HG02571 (cell line): ENCODE data around the gene IDUA.
"Not testable (repeated sequence)": the region's sequence is repeated elsewhere in the genome, so short reads cannot be mapped to it uniquely, and the experiment has no call there.

Experiments used
- ATAC-seq: cut with Tn5 transposase; IDR thresholded peaks from one replicate; pipeline ENCODE4 v1.9.1; 2021; ENCODE audit warnings: mild to moderate bottlenecking, moderate library complexity; ENCODE audit not compliant: unreplicated experiment

IDUA gene

DNA sequence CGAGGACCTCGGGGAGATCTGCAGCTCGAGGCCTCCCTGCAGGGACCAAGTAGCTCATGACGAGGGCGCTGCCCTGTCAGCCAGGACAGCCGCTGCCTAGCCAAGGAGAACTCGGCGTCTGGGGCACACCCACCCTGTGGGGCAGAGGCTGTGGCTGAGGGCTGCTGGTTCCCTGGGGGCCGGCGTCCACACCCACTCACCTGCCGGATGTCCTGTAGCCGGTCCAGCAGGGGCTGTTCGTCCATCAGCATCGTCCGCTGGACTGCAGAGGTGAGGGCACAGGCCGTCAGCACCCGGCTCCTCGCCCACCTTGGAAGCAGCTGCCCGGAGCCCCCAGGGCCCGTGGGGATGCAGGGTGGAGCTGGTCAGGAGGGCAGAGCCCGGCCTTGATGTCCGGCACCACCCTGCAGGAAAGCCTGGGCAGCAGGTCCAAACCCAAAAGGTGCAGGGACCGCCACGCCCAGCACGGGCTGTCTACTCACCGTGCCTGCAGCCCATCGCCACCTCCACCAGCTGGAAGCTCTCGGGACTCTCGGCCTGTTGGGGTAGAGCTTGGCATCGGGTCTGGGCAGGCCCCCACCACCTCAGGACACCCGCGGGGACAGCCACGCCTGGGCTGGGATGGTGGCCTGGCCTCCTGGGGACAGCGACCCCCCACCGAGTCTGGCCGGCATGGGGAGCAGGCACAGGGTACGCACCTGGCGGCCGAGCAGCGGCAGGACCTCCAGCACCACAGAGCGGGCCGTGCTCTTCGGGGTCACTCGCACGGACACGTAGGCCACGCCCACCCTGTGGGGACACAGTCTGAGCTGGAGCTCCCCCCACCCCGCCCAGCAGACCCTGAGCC is 20.4 kb upstream of the IDUA start:
- ATAC-seq = no peak

DNA sequence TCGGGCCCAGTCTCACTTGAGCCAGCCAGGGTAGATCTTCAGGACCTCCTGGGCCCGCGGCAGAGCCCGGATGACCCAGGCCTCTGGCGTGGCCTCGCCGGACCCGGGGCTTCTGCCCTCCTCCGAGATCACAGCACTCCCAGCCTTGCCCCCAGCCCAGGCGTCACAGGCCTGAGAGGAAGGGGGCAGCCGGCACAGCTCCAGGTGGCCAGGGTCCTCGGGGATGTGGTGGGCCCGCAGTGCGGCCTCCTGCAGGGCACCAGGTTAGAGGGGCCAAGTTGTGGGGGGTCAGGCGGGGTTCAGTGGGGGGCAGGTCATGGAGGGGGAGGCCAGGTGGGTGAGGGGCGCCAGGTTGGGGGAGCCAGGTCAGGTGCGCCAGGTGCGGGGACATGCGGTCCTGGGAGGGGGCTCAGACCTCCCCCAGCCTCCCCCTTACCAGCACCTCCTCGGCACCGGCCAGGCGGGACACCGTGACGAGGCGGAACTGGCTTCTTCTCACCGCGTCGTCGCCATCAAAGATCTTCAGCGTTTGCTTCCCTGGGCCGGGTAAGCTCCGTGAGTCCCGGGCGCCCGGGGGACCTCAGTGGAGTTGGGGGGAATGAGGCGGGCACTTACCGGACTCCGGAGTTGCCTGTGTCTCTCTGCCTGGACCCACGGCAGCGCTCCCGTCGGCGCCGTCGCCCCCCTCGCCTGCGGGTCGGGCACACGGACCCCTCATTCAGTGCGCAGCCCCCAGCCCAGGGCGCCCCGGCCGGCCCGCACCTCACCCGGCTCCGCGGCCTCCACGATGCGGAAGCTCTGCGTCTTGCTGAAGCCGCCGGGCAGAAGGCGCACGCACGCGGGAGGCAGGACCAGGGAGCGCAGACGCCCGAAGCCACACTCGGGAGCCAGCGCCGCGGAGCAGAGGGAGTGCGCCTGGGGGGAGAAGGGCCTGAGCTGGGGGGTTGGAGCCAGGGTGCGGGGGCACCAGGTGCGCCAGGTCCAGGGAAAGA is 19.4 kb upstream of the IDUA start:
- no peak for ATAC-seq

DNA sequence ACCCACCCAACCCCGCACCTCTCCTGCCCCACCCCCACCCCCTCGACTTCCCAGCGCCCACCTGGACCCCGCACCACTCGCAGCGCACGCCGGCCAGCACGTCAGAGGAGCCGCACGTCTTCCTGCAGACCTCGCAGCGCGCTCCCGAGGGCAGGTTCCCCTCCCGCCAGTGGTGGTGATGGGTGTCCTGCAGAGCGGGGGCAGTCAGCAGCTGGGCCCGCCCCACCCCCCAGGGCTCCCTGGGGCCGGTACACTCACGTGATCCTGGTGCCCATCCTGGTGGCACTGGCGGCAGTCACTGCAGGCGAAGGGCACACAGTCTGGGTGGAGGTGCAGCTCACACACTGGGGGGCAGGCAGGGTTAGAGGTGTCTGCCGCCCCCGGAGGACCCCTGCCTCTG is 18.6 kb upstream of the IDUA start:
- ATAC-seq = no peak

DNA sequence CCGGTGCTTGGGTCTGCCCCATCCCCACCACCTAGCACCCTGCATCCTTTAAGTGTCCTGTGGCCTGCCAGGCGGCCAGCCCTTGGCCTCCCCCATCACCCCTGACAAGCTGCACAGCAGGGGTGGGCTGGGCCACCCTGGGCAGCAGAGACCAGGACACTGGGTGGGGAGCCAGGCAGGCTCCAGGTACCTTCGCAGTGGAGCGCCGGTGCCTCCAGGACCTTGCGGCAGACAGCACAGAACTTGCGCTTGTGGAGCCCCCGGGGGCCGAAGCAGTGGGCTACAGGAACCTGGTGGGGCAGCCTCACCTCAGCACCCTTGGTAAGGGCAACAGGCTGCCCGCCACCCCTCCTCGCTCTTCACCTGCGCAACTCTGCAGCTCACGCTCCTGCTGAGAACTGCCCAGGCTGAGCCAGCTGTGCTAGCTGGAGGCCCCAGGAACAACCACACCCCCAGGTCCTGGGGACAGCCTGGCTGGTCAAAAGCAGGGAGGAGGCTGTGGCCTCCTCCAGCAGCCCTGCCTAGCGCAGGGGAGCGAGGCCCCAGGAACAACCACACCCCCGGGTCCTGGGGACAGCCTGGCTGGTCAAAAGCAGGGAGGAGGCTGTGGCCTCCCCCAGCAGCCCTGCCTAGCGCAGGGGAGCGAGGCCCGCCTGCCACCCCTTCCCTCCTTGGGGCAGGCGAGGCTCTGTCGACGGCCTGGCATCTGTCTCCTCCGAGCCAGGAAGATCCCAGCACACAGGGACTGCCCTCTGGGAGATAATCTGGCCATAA is 18.0 kb upstream of the IDUA start:
- ATAC-seq = no peak

DNA sequence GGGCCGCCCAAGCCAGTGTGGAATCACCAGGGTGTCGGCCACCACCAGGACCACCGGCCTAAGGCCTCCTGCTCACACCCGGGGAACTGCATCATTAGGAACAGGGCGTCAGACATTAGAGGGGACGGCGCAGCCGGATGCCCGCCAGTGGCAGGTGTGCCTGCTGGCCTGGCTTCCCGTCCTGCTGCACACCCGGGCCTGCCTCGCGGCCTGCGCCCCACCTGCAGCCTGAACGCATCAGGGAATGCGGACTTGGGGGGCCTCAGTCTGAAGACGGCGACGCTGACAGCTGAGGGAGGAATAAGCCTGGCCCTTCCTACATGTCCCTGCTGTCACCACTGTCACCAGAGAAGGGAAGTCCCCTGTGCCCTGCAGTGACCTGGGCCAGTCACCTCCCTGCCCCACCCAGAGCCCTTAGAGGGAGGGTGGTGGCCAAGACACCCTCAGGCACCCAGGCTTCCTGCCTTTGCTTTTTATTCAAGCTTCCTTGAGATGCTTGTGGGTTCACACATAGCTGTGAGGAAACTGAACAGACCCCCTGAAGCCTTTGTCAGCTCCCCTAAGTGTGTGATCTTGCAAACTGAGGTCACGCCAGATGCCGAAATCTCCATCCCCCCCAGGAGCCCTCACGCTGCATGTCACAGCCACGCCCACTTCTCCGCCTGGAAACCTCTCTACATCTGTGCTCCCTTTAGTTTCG is 16.6 kb upstream of the IDUA start:
- no peak for ATAC-seq

DNA sequence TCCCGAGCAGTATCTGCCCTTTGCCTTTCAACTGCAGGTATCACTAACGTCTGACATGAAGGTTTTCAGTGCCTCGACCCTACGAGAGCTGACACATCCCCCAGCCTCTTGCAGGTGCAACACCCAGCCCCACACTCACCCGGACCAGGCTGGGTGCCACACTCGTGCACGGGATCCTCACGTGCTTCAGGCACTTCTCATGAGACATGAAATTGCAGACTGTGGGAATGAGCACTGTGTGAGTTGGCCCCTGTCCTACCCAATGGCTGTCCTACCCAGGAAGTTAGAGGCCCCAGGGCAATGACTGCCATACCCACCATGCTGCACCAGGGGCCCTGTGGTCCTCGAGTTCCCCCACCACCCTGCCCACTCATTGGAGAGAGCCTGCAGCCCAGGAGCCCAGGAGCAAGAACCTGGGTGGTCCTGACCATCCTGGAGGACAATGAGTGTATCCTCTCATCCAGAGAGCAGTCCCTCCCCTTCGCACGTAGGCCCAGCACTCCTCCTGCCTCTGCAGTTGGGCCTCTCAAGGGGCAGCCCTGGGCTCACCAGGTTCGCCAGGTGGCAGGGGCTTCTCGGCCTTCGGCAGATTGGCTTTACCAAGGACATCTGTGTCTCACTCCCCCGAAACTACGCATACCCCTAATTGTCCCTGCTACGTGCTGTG is 15.9 kb upstream of the IDUA start:
- ATAC-seq = no peak

DNA sequence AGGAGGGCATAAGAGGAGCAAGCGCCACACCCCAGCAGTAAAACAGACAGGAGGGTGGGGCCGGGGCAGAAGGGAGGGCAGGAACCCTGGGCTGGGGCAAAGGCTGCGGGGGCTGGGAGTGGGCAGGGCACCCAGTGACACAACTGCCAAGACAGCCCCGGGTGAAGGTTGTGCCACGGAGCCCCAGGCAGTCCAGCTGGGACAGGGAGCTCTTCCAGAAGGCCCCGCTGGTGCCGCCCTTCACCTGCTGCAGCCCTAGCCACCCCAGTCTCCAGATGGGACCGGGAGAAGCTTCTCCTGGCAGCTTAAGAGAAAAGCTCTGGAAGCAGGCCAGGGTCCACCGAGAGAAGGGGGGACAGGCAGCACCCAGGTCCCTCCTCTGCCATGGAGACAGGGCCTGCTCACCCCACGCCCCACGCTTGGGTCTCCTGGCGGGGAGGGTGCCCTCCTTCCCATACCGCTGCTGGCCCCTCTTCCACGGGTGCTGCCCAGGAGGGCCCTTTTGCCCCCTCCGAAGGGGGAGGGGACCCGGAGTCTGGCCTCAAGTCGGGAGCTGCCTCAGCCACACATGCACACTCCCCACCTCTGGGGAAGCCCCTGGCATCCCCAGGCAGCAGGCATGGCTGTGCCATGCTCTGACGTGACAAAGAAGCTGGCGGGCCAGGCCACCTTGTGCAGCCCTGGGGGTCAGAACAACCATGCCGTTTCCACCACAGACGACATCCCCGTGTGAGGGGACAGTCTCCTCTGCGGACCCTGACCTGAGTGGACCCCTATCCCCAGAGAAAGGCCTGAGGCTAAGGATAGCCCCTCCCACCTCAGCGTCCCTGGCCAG is 15.0 kb upstream of the IDUA start:
- no peak for ATAC-seq

DNA sequence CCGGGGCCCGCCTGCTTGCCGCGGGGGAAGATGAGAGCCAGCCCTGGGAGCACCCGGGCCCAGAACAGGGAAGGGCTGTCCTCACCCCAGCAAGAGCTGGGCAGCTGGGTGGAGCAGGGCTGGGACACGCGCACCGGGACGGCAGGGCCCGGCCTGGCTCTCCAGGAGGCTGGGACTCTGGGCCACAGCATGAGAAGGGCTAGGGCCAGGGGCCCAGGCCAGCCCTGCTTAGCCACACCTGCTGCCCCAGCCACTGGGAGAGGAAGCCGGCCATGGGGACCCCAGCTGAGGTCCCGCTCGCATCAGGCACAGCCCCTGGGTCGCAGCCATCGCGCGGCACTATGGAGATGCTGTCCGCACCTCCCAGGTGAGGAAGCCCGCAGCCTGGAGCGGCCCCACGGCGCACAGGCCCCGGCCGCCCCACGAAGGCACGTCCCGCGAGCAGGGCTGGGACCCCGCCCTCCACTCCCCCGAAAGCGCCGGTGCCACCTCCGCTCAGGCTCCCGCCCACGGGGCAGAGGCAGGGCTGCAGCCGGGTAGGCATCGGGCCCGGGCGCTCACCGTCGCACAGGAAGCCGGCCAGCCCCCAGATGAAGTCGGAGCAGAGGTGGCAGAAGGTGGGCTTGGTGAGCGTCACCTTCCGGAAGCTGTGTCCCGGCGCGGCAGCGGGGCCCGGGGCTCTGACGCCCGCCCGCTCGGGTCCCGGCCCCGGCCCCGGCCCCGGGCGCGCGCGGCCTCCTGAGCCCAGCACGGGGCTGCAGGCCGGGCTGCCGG is 14.0 kb upstream of the IDUA start:
- ATAC-seq = peak; percentile 40

DNA sequence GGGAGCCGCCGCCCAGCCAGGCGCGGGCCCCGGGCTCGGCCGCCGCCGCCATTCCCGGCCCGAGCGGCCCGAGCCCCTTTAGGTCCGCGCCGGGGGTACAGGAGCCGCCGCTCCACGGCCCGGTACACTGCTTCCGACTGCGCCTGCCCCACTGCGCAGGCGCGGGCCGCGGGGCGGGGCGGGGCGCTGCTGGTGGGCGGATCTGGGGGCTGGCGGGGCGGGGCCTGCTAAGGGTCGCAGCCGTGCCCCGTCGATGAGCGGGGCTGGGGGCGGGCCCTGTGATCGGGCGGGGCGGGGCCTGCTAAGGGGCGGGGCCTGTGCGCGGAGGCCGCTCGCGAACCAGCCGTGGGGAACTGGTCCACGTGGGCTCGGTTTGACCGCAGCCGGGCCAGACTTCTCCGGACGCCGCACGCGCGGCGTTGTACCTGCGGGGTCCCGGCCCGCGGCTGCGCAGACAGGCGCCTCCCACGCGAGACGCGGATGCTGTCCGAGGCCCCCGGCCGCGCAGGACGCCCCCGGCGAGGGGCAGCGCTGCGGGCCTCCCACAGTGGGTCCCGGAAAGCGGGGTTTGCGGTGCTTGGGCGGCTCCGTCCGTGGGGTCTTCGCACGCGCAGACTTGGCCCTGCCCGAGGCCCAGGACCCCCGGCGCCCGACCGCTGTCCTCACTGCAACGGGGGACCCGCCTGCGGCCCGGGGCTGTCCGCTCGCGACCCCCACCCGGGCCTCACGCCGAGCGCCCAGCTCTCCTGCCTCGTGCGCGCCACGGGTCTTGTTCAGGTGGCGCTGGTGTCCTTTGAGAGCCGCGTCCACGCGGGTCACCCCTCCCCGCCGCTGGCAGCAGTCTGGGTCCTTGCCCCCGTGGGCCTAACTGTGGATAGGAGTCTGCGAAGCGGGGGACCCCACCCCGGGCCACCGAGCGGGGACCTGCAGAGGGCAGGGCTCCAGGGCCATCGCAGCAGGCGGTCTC is 13.1 kb upstream of the IDUA start, which contains the start of gene DGKQ:
Gene DGKQ (minus strand): TSS at position 139 of the 967 bp plus-strand sequence. CDS start 87 bp downstream, at position 52.
- peak; percentile 50 for ATAC-seq

DNA sequence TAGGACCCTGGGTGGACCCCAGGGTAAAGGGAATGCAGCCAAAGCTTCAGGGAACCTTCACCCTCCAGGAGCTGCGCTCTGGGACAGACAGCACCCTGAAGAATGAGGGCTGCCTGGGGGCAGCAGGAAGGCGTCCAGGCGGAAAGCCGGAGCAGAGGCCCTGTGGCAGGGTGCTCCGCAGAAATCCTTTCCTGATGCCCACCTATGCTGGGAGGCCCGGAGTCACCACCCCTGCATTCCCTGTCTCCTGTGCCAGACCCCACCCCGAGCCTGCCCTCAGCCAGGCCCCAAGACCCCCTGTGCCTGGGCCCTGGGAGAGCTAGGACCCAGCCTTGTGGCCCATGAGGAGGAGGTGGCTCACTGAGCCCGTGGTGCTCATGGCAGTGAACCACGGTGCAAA is 12.2 kb upstream of the IDUA start:
- no peak for ATAC-seq

DNA sequence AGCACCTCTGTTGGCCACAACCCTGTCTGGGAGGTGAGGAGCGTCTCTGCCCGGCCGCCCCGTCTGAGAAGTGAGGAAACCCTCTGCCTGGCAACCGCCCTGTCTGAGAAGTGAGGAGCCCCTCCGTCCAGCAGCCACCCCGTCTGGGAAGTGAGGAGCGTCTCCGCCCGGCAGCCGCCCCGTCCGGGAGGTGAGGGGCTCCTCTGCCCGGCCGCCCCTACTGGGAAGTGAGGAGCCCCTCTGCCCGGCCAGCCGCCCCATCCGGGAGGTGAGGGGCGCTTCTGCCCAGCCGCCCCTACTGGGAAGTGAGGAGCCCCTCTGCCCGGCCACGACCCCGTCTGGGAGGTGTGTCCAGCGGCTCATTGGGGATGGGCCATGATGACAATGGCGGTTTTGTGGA is 10.8 kb upstream of the IDUA start:
- not testable (repeated sequence) for ATAC-seq

DNA sequence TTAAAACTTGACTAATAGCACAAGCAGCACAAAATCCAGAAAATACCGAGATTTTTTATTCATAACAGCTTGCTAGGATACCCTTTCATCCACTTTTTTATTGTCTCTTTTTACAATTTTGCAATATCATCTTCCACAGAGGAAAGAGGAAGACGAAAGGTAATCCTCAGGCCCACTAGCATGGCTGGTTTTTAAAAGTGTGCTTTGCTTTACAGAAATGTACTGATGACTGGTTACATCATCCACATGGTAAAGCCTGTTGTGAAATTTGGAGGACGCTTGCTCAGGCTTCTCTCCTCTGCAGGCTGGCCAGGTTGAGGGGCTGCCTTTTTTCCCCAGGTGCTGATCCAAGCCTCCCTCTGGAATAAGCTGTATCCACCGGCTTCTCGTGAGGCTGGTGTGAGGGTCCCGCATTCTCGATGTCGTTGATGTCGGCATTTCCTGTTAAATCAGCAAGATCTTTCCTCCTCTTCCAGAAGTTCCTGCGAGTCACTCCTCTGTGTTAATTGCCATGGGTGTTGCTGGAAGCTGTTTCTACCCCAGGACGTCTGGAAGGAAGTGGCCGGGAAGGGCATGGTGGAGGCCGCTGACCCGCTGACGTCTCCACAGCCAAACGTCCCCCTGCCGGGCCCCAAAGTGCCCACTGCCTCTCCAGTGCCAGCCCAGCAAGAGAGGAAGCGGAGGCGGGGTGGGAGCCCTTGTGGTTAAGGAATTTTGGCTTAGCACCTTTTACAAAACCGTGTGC is 7.7 kb upstream of the IDUA start:
- no peak for ATAC-seq

DNA sequence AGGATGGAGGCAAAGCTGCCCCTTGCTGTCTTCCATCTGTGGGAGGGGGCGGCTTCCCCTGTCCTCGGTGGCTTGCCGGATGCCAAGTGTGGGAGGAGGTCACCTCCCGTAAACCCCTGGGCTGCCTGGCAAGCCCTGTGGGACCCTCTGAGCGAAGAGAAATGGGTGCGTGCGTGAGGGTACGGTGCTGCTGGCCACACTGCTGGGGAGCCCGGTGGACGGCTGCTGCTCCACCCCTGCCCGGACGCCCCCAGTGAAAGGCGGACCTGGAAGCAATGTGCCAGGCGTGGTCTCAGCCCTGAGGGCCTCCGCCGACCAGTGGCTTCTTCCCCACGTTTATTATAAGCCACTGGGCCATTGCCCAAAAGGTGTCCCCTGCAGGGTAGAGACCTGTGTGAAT is 4.6 kb upstream of the IDUA start:
- no peak for ATAC-seq

DNA sequence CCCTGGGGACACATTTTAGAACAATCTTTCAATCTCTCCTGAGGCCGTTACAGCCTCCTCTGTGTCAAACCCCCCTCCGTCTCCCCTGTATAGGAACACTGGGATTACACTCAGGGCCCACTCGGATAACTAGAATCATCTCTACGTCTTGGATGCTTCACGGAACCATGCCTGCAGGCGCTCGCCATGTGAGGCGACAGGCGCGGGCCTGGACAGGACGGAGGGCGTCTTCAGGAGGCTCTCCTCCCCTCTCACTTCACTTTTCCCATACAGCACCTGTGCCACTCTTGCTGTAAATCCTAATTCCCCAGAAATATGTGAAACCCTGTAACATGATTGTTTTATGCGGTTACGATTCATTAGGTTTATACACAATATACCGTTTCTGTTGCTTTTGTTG is 4.0 kb upstream of the IDUA start:
- ATAC-seq = no peak

DNA sequence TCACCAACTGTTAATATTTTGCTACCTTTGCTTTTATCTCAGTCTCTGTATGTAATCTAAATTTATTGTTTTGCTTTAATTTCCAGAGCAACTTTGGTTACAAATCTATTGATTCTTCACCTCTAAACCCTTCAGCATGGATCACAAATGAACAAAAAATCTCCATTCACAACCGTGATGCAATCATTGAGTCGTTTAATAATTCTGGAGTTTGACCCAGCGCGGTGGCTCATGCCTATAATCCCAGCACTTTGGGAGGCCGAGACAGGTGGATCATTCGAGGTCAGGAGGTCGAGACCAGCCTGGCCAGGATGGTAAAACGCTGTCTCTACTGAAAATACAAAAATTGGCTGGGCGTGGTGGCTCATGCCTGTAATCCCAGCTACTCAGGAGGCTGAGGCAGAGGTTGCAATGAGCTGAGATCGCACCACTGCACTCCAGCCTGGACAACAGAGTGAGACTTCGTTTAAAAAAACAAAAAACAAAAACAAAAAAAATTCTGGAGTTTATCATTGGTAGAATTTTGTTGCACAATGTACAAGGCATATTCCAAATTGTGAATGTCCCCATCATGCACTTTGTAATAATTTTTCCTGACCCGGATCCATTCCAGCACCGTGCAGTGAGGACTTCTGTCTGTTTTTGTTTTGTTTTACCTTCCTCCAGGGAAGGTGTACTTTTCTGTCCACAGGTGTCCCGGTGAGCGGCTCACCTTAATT is 2.3 kb upstream of the IDUA start:
- ATAC-seq = no peak
